Osteoblast (primary cell): Measurements from ENCODE around the gene STAT4. TPM values are rescaled to one million over a fixed set of nuclear protein-coding genes. Genes with fewer than 3 reads are reported as not detected.
A peak's percentile ranks its signal among the peaks of the same experiment; 100 is the strongest.

Experiments used
- DNase-seq: peaks from one replicate; pipeline ENCODE4 v3.0.0; 2011; ENCODE audit warnings: low spot score, mixed read lengths; ENCODE audit not compliant: insufficient read length; ENCODE audit errors: missing footprints
- H2AFZ ChIP-seq: 2 replicates; pipeline ENCODE4 v1.6.0; 2011; ENCODE audit warnings: mild to moderate bottlenecking, low read length
- H3K27ac ChIP-seq: 2 replicates; pipeline ENCODE4 v1.5.1; 2011; ENCODE audit warnings: mild to moderate bottlenecking, low read depth, low read length, moderate library complexity
- H3K27me3 ChIP-seq: 2 replicates; pipeline ENCODE4 v1.6.0; 2012; ENCODE audit warnings: mild to moderate bottlenecking, control low read depth, inconsistent platforms, low read length, moderate library complexity; ENCODE audit not compliant: insufficient read depth
- H3K36me3 ChIP-seq: 2 replicates; pipeline ENCODE4 v1.5.1; 2011; ENCODE audit warnings: mild to moderate bottlenecking, low read length, control low read depth, moderate library complexity; ENCODE audit not compliant: insufficient read depth
- H3K4me1 ChIP-seq: 2 replicates; pipeline ENCODE4 v1.5.1; 2011; ENCODE audit warnings: mild to moderate bottlenecking, low read length, control low read depth, moderate library complexity; ENCODE audit not compliant: insufficient read depth
- H3K4me2 ChIP-seq: 2 replicates; pipeline ENCODE4 v1.6.0; 2011; ENCODE audit warnings: mild to moderate bottlenecking, low read length; ENCODE audit not compliant: insufficient read depth
- H3K4me3 ChIP-seq: fragments of 200-600 bp; sonication (generic); 3 replicates; pipeline ENCODE4 v1.5.1; 2012; ENCODE audit warnings: mild to moderate bottlenecking, low read length, inconsistent platforms; ENCODE audit not compliant: insufficient read depth
- H3K79me2 ChIP-seq: 2 replicates; pipeline ENCODE4 v1.6.0; 2012; ENCODE audit warnings: mild to moderate bottlenecking, low read length, control low read depth, inconsistent platforms; ENCODE audit not compliant: insufficient read depth
- H3K9me3 ChIP-seq: 2 replicates; pipeline ENCODE4 v1.5.1; 2011; ENCODE audit warnings: low read depth, low read length, control low read depth
- H4K20me1 ChIP-seq: 2 replicates; pipeline ENCODE4 v1.6.0; 2012; ENCODE audit warnings: mild to moderate bottlenecking, low read length, control low read depth; ENCODE audit not compliant: insufficient read depth
- total RNA-seq: library from RNA; depleted of rRNA; stranded (reverse); fragments of >200 nt; gene quantifications from 2 replicates; pipeline ENCODE4 v1.2.3, GENCODE V29; 2012
- TF ChIP-seq, protein P1 (sequence below): IDR thresholded peaks from 2 replicates; pipeline ENCODE4 v1.5.1; 2011; ENCODE audit warnings: mild to moderate bottlenecking, low read depth, low read length, moderate library complexity; ENCODE audit errors: extremely low read depth

The STAT4 gene
- total RNA-seq, 1 donor: 16.6 TPM

DNA sequence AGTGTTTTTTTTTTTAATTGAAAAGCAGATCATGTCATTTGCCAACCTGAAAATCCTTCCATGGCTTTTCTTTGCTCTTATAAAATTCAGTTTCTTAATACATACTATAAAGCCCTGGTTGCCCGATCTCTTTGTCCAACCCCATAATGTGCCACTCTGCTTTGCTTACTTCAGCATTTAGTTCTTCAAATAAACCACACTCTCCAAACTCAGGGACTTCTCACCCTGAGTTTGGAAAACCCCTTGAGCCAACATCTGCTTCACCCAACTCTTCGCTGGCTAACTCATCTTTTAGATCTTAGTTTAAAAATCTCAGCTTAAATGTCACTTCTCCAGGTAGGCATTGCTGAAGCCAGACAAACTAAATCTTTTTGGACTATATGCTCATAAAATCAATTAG is 135.6 kb downstream of the STAT4 start:
- peaks cover 35% of the 10 kb centered on the region for H3K79me2 ChIP-seq
- TF ChIP-seq, protein P1, sequence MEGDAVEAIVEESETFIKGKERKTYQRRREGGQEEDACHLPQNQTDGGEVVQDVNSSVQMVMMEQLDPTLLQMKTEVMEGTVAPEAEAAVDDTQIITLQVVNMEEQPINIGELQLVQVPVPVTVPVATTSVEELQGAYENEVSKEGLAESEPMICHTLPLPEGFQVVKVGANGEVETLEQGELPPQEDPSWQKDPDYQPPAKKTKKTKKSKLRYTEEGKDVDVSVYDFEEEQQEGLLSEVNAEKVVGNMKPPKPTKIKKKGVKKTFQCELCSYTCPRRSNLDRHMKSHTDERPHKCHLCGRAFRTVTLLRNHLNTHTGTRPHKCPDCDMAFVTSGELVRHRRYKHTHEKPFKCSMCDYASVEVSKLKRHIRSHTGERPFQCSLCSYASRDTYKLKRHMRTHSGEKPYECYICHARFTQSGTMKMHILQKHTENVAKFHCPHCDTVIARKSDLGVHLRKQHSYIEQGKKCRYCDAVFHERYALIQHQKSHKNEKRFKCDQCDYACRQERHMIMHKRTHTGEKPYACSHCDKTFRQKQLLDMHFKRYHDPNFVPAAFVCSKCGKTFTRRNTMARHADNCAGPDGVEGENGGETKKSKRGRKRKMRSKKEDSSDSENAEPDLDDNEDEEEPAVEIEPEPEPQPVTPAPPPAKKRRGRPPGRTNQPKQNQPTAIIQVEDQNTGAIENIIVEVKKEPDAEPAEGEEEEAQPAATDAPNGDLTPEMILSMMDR: no peak
- no peak overlapping the region for H3K27ac ChIP-seq
- no peak overlapping the region for H2AFZ ChIP-seq
- H4K20me1 ChIP-seq: peaks cover 24% of the 10 kb centered on the region
- peaks cover 32% of the 10 kb centered on the region for H3K4me1 ChIP-seq
- no peak for DNase-seq
- no peak overlapping the region for H3K4me2 ChIP-seq
- no peaks in the 10 kb centered on the region for H3K9me3 ChIP-seq
- H3K4me3 ChIP-seq: no peak overlapping the region
- peaks cover 19% of the 10 kb centered on the region for H3K36me3 ChIP-seq
- no peaks in the 10 kb centered on the region for H3K27me3 ChIP-seq

DNA sequence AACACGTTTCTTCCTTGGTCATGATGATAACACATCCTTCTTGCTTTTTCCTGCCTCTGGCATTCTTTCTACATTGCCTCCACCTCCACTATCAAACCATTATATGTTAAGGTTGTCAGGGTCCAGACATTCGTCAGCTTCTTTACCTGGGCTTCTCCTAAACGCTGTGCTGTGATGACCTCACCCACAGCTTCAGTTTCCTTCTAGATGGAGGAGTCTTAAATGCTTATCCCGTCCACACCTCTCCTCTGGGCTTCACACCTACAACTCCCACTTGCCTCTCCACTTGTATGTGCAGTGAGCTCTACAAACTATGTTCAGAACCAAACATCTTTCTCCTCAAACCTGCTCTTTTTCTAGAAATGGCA is 136.2 kb downstream of the STAT4 start:
- Histone ChIP-seq H3K36me3 (peaks cover 25% of the 10 kb centered on the region), H3K79me2 (peaks cover 41% of the 10 kb centered on the region), H3K27ac (peak overlapping the region; percentile 93), H3K27me3 (no peaks in the 10 kb centered on the region), H3K4me1 (peaks cover 38% of the 10 kb centered on the region), H3K9me3 (no peaks in the 10 kb centered on the region), H3K4me2 (peak overlapping the region; percentile 96), H2AFZ (peak overlapping the region; percentile 82), H4K20me1 (peaks cover 30% of the 10 kb centered on the region), H3K4me3 (peak overlapping the region; percentile 92)
- TF ChIP-seq, protein P1: no peak
- DNase-seq: no peak

DNA sequence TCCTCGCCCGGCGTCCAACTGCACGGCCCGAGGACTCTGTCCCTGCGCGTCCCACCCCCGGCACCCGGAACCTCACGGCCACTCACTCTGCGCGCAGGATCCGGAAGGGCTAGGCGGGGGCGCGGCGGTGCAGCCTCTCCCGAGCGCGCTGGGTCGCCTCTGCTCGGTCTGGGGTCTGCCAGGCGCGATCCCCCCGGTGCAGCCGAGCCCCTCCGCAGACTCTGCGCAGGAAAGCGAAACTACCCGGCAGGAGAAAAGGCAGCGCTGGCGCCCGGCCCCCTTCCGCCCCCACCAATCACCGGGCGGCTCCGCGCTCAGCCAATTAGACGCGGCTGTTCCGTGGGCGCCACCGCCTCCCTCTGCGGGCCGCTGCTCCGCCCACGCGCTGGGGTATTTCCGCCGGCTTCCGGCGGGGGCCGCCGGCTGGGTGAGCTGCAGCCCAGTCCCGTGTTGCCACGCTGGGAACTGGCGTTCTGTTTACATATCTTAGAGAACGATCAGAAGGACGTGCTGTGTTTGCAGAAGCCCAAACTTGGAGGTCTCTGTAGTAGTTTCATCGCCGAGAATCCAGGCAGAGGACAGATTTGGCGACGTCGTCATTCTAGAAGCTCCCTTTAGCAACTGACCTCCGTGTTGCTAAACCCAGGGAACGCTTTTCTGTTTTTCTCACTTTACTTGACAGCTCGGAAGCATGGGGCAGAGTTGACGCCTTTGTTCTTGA is 136.7 kb downstream of the STAT4 start, which contains the start of gene STAT1:
Gene STAT1, minus strand, starts transcription at position 240 of the 721 bp plus-strand sequence. CDS start 4,168 bp downstream, outside the sequence.
- peaks cover 39% of the 10 kb centered on the region for H3K4me1 ChIP-seq
- H3K27me3 ChIP-seq: no peaks in the 10 kb centered on the region
- peak within 1 kb of the TSS; percentile 93 for H3K27ac ChIP-seq

DNA sequence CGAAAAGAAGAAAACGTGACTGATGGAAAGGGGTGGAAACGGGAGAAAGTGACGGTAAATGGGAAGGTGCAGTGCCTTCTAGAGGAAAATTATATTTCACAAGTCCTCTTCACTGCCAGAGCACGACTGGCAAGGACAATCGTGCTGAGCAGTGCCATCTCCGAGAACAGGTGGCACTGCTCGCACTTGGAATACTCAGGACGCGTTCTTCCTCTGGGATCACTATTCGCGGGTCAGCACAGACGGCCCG is 137.2 kb downstream of the STAT4 start:
- no peaks in the 10 kb centered on the region for H3K9me3 ChIP-seq
- H4K20me1 ChIP-seq: peaks cover 31% of the 10 kb centered on the region
- peak overlapping the region; percentile 92 for H3K4me3 ChIP-seq
- H3K27me3 ChIP-seq: no peaks in the 10 kb centered on the region
- no peak for DNase-seq
- H3K36me3 ChIP-seq: peaks cover 35% of the 10 kb centered on the region
- H3K4me1 ChIP-seq: peaks cover 37% of the 10 kb centered on the region
- peak overlapping the region; percentile 93 for H3K27ac ChIP-seq
- peaks cover 45% of the 10 kb centered on the region for H3K79me2 ChIP-seq
- H2AFZ ChIP-seq: peak overlapping the region; percentile 58
- TF ChIP-seq, protein P1: no peak
- H3K4me2 ChIP-seq: peak overlapping the region; percentile 98

More for the DNA sequence above, 136.7 kb downstream of the STAT4 start, which contains the start of gene STAT1:
- Histone ChIP-seq H3K79me2 (peaks cover 42% of the 10 kb centered on the region), H4K20me1 (peaks cover 31% of the 10 kb centered on the region), H3K9me3 (no peaks in the 10 kb centered on the region), H3K36me3 (peaks cover 30% of the 10 kb centered on the region), H3K4me3 (peak within 1 kb of the TSS; percentile 92), H3K4me2 (peak within 1 kb of the TSS; percentile 98), H2AFZ (peak within 1 kb of the TSS; percentile 82)
- peak; percentile 98 for DNase-seq
- TF ChIP-seq, protein P1: no peak
